ENCODE results near the gene TP73. TPM values are rescaled to one million over a fixed set of nuclear protein-coding genes. Genes with fewer than 3 reads are reported as not detected.

Gene TP73
- polyA plus RNA-seq, 1 donor from 2014 or later = not detected

DNA sequence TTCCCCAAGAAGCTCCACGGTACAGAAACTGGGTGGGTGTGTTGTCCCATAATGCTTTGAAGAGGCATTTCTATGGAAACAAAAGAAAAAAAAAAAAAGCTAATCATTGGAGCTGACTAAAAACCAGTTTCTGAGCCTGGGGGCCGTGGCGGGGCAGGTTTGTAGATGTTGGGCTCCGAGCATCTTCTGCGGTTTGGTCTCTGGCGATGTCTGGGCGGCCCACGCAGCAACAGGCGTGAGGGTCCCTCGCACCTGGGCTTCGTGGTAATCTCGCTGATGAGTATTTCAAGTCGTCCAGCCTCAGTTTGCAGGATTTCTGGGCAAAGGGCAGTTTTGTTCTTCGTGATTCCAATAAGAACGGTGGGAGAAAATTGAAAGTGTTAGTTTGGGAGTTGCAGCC is 6.8 kb downstream of the TP73 start:
- peaks cover 8% of the 10 kb centered on the region for H3K27me3 ChIP-seq (ENCODE audit: insufficient read depth, low read depth, low read length)
- no peak overlapping the region for H3K4me3 ChIP-seq (ENCODE audit: low read length)
- no peak overlapping the region for H3K27ac ChIP-seq (ENCODE audit: low read length)
- H4K20me1 ChIP-seq (ENCODE audit: insufficient read depth) = no peaks in the 10 kb centered on the region
- H3K9me2 ChIP-seq (ENCODE audit: insufficient read depth, low read length) = no peaks in the 10 kb centered on the region
- H3K79me2 ChIP-seq (replicated peaks; ENCODE audit: insufficient read depth, low read length) = no peaks in the 10 kb centered on the region
- H3K36me3 ChIP-seq (ENCODE audit: insufficient read depth, low read length) = no peaks in the 10 kb centered on the region
- H2AFZ ChIP-seq (ENCODE audit: low read depth, low read length) = no peak overlapping the region
- no peaks in the 10 kb centered on the region for H3F3A ChIP-seq (ENCODE audit: insufficient read depth, low read length, poor library complexity, severe bottlenecking)
- TF ChIP-seq POLR2AphosphoS5 (IDR thresholded peaks at IDR 0.05) (no peak), TAF1 (IDR thresholded peaks at IDR 0.05; ENCODE audit: low read depth) (no peak), SMC3 (conservative IDR thresholded peaks at IDR 0.05; ENCODE audit: poor library complexity) (no peak), EZH2 (IDR thresholded peaks at IDR 0.05; ENCODE audit: borderline replicate concordance, insufficient read depth, low read length, poor library complexity, severe bottlenecking) (no peak), EP300 (conservative IDR thresholded peaks at IDR 0.05; ENCODE audit: poor library complexity, severe bottlenecking) (no peak), RAD21 (conservative IDR thresholded peaks at IDR 0.05) (no peak), MXI1 (conservative IDR thresholded peaks at IDR 0.05; ENCODE audit: poor library complexity, severe bottlenecking) (no peak)
- TF ChIP-seq, protein P1, sequence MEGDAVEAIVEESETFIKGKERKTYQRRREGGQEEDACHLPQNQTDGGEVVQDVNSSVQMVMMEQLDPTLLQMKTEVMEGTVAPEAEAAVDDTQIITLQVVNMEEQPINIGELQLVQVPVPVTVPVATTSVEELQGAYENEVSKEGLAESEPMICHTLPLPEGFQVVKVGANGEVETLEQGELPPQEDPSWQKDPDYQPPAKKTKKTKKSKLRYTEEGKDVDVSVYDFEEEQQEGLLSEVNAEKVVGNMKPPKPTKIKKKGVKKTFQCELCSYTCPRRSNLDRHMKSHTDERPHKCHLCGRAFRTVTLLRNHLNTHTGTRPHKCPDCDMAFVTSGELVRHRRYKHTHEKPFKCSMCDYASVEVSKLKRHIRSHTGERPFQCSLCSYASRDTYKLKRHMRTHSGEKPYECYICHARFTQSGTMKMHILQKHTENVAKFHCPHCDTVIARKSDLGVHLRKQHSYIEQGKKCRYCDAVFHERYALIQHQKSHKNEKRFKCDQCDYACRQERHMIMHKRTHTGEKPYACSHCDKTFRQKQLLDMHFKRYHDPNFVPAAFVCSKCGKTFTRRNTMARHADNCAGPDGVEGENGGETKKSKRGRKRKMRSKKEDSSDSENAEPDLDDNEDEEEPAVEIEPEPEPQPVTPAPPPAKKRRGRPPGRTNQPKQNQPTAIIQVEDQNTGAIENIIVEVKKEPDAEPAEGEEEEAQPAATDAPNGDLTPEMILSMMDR (IDR thresholded peaks at IDR 0.05; ENCODE audit: poor library complexity, severe bottlenecking) = no peak
- TF ChIP-seq, protein P2, sequence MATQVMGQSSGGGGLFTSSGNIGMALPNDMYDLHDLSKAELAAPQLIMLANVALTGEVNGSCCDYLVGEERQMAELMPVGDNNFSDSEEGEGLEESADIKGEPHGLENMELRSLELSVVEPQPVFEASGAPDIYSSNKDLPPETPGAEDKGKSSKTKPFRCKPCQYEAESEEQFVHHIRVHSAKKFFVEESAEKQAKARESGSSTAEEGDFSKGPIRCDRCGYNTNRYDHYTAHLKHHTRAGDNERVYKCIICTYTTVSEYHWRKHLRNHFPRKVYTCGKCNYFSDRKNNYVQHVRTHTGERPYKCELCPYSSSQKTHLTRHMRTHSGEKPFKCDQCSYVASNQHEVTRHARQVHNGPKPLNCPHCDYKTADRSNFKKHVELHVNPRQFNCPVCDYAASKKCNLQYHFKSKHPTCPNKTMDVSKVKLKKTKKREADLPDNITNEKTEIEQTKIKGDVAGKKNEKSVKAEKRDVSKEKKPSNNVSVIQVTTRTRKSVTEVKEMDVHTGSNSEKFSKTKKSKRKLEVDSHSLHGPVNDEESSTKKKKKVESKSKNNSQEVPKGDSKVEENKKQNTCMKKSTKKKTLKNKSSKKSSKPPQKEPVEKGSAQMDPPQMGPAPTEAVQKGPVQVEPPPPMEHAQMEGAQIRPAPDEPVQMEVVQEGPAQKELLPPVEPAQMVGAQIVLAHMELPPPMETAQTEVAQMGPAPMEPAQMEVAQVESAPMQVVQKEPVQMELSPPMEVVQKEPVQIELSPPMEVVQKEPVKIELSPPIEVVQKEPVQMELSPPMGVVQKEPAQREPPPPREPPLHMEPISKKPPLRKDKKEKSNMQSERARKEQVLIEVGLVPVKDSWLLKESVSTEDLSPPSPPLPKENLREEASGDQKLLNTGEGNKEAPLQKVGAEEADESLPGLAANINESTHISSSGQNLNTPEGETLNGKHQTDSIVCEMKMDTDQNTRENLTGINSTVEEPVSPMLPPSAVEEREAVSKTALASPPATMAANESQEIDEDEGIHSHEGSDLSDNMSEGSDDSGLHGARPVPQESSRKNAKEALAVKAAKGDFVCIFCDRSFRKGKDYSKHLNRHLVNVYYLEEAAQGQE (IDR thresholded peaks at IDR 0.05; ENCODE audit: borderline replicate concordance) = no peak
- H3K4me2 ChIP-seq (ENCODE audit: low read length) = no peak overlapping the region
- no peaks in the 10 kb centered on the region for H3K9me3 ChIP-seq (ENCODE audit: low read length)
- no peak overlapping the region for H3K9ac ChIP-seq (ENCODE audit: low read length)

DNA sequence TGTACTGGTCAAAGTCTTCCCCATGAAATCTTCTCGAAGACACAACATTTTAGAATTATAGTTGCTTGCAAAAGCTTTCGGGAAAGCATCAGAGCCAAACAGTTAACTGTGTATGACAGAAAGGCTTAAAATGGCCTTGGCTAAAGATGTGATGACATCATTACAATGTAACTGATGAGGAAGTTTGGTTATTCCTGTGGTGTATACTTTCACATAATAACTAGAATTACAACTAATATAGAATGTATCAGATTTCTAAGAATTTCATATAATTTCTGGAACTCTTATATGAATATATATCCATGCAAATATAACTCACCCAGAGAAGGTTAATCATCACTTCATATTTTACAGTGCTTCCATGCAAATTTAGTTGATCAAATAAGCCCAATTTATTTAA is 8.4 kb downstream of the TP73 start:
- Histone ChIP-seq H3K79me2 (replicated peaks; ENCODE audit: insufficient read depth, low read length) (no peaks in the 10 kb centered on the region), H3F3A (ENCODE audit: insufficient read depth, low read length, poor library complexity, severe bottlenecking) (no peaks in the 10 kb centered on the region), H3K4me3 (ENCODE audit: low read length) (no peak overlapping the region), H3K9me3 (ENCODE audit: low read length) (no peaks in the 10 kb centered on the region), H3K9me2 (ENCODE audit: insufficient read depth, low read length) (no peaks in the 10 kb centered on the region), H4K20me1 (ENCODE audit: insufficient read depth) (no peaks in the 10 kb centered on the region), H3K27ac (ENCODE audit: low read length) (no peak overlapping the region), H3K36me3 (ENCODE audit: insufficient read depth, low read length) (no peaks in the 10 kb centered on the region), H3K4me2 (ENCODE audit: low read length) (no peak overlapping the region), H3K27me3 (ENCODE audit: insufficient read depth, low read depth, low read length) (no peaks in the 10 kb centered on the region), H2AFZ (ENCODE audit: low read depth, low read length) (no peak overlapping the region), H3K9ac (ENCODE audit: low read length) (no peak overlapping the region)
- TF ChIP-seq TAF1 (IDR thresholded peaks at IDR 0.05; ENCODE audit: low read depth) (no peak), MXI1 (conservative IDR thresholded peaks at IDR 0.05; ENCODE audit: poor library complexity, severe bottlenecking) (no peak), RAD21 (conservative IDR thresholded peaks at IDR 0.05) (no peak), POLR2AphosphoS5 (IDR thresholded peaks at IDR 0.05) (no peak), SMC3 (conservative IDR thresholded peaks at IDR 0.05; ENCODE audit: poor library complexity) (no peak), EZH2 (IDR thresholded peaks at IDR 0.05; ENCODE audit: borderline replicate concordance, insufficient read depth, low read length, poor library complexity, severe bottlenecking) (no peak)
- TF ChIP-seq, protein P2 (IDR thresholded peaks at IDR 0.05; ENCODE audit: borderline replicate concordance) = no peak
- TF ChIP-seq, protein P1 (IDR thresholded peaks at IDR 0.05; ENCODE audit: poor library complexity, severe bottlenecking) = no peak

Measured in neural cell (in vitro differentiated cells).